ENCODE measurements around the gene SCUBE2. TPM values are rescaled to one million over a fixed set of nuclear protein-coding genes. Genes with fewer than 3 reads are reported as not detected.

SCUBE2 gene
- total RNA-seq, 1 donor from 2014 or later = 7.1 TPM

DNA sequence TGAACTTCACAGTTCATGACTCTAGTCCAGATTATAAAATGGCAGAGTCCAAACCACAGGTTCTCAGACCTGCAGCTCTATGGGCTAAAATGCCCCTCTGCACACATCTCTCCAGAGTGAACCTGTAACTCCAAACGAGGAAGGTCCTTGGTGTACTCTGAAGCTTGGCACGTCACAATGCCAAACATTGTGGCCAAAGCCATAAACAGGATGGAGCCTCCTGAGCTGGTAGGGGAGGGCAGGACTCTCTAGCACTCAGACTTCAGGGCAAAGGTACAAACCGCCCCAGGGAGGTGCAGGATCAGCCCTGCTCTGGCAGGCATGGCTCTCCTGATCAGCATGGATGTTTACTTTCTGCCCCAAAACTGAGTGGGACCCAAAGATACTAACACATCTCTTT, 2.3 kb downstream of the SCUBE2 start:
- TF ChIP-seq, protein P1, sequence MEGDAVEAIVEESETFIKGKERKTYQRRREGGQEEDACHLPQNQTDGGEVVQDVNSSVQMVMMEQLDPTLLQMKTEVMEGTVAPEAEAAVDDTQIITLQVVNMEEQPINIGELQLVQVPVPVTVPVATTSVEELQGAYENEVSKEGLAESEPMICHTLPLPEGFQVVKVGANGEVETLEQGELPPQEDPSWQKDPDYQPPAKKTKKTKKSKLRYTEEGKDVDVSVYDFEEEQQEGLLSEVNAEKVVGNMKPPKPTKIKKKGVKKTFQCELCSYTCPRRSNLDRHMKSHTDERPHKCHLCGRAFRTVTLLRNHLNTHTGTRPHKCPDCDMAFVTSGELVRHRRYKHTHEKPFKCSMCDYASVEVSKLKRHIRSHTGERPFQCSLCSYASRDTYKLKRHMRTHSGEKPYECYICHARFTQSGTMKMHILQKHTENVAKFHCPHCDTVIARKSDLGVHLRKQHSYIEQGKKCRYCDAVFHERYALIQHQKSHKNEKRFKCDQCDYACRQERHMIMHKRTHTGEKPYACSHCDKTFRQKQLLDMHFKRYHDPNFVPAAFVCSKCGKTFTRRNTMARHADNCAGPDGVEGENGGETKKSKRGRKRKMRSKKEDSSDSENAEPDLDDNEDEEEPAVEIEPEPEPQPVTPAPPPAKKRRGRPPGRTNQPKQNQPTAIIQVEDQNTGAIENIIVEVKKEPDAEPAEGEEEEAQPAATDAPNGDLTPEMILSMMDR (IDR thresholded peaks at IDR 0.05) = no peak
- Histone ChIP-seq H3K27ac (no peak overlapping the region), H3K9me3 (no peaks in the 10 kb centered on the region), H3K4me3 (no peak overlapping the region), H3K4me1 (peaks cover 10% of the 10 kb centered on the region), H3K36me3 (no peaks in the 10 kb centered on the region), H3K27me3 (ENCODE audit: low read depth) (peaks cover 22% of the 10 kb centered on the region)
- intact Hi-C loops (cut with DNase I) = no loop called here
- no peak for ATAC-seq
- DNase-seq = no peak

GRCh38 chr11:9082575-9082974, 8.8 kb downstream of the SCUBE2 start:
- Histone ChIP-seq H3K4me3 (no peak overlapping the region), H3K27ac (no peak overlapping the region), H3K36me3 (no peaks in the 10 kb centered on the region), H3K27me3 (ENCODE audit: low read depth) (no peaks in the 10 kb centered on the region), H3K4me1 (no peaks in the 10 kb centered on the region), H3K9me3 (no peaks in the 10 kb centered on the region)
- TF ChIP-seq, protein P1 (IDR thresholded peaks at IDR 0.05) = no peak
- intact Hi-C loops (cut with DNase I) = no loop called here
- ATAC-seq (no peak), DNase-seq (no peak)

- H3K27me3 ChIP-seq (ENCODE audit: low read depth) = no peaks in the 10 kb centered on the region
- no peak overlapping the region for H3K27ac ChIP-seq
- TF ChIP-seq, protein P1 (IDR thresholded peaks at IDR 0.05) = no peak
- H3K9me3 ChIP-seq = no peaks in the 10 kb centered on the region
- DNase-seq (no peak), ATAC-seq (no peak)
- H3K36me3 ChIP-seq = no peaks in the 10 kb centered on the region
- H3K4me1 ChIP-seq = no peaks in the 10 kb centered on the region
- no peak overlapping the region for H3K4me3 ChIP-seq
- intact Hi-C loops (cut with DNase I) = no loop called here
Observed at GRCh38 chr11:9081153-9081552, 10.2 kb downstream of the SCUBE2 start.

DNA sequence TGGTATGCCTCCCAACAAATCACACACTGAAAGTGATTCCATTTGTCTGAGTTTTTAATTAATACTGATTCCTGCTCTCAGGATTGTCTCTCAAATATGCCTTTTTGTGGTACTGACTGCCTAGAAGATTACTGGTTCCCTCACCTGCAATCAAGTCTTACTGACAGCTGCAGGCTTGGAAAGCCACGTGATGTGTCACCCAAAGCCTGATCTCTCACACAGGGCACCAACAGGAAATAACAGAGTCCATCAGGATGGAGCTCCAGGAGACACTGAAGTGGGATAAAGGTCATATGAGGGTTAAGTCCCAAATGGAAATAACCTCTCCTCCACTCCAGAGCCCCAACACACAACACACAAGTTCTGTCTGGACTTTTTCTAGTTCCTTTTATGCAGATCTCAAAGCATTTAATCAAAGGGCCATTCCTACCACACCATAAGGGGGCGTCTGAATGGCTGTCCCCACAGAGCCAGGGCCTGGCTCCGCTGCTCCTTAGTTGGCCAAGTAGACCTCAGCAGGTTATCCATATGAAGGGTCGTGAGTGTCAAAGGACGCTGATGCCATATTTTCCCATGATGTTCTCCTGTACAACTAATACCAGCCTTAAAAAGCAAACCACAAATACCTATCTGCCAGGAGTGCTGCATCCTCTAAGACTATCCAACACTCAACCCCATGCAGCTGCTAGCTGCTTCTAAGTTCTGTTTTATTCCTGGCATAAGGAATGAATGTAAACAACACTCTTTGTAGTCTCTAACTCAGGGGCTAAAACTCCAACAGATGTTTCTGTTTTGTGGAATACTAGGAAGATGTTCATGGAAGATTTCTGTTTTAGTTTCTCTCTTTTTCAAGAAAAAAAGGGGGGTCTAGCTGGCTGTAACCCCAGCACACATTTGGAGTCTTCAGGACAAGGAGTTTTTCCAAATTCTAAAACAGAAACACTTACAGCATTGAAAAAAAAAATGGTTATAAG, 13.0 kb downstream of the SCUBE2 start:
- no peaks in the 10 kb centered on the region for H3K9me3 ChIP-seq
- H3K36me3 ChIP-seq = no peaks in the 10 kb centered on the region
- no peak overlapping the region for H3K4me3 ChIP-seq
- no peaks in the 10 kb centered on the region for H3K27me3 ChIP-seq (ENCODE audit: low read depth)
- DNase-seq (no peak), ATAC-seq (no peak)
- H3K27ac ChIP-seq = no peak overlapping the region
- TF ChIP-seq, protein P1 (IDR thresholded peaks at IDR 0.05) = no peak
- intact Hi-C loops (cut with DNase I) = no loop called here
- no peaks in the 10 kb centered on the region for H3K4me1 ChIP-seq

DNA sequence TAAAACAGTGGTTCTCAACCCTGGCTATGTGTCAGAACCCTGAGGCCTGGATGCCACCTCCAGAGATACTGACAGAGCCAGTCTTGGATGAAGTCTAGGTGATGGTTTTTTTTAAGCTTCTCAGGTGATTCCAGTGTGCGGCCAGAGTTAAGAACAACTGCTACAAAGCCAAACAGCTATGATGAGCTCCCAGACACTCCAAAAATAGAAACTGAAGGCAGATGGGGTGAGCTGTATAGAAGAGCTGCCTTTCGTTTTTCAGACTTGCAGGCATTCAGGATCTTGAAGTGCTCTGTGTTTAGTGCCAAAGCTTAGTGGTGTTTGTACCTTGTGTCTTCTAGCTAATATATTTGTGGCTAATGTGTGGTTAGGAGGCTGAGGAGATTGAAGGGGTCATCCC, 14.2 kb downstream of the SCUBE2 start:
- DNase-seq (no peak), ATAC-seq (no peak)
- Histone ChIP-seq H3K36me3 (no peaks in the 10 kb centered on the region), H3K9me3 (no peaks in the 10 kb centered on the region), H3K27me3 (ENCODE audit: low read depth) (no peaks in the 10 kb centered on the region), H3K4me3 (no peak overlapping the region), H3K27ac (no peak overlapping the region), H3K4me1 (no peaks in the 10 kb centered on the region)
- TF ChIP-seq, protein P1 (IDR thresholded peaks at IDR 0.05) = no peak
- intact Hi-C loops (cut with DNase I) = no loop called here

Data from lower lobe of right lung (tissue), 2 donors.